Measurements from ENCODE around the gene SARS1.
A peak's percentile ranks its signal among the peaks of the same experiment; 100 is the strongest.

SARS1 gene

GRCh38 chr1:109261578-109261977, 47.9 kb downstream of the SARS1 start:
- H3K27me3 Mint-ChIP-seq (ENCODE audit: low read depth): no peaks in the 10 kb centered on the region
- no peaks in the 10 kb centered on the region for H3K9me3 Mint-ChIP-seq
- H3K27ac Mint-ChIP-seq: no peak overlapping the region
- H3K36me3 Mint-ChIP-seq (ENCODE audit: low read depth): no peaks in the 10 kb centered on the region
- H3K4me1 Mint-ChIP-seq (ENCODE audit: low read depth): peaks cover 2% of the 10 kb centered on the region
- H3K4me3 Mint-ChIP-seq: no peak overlapping the region
- DNase-seq (ENCODE audit: low spot score): no peak

DNA sequence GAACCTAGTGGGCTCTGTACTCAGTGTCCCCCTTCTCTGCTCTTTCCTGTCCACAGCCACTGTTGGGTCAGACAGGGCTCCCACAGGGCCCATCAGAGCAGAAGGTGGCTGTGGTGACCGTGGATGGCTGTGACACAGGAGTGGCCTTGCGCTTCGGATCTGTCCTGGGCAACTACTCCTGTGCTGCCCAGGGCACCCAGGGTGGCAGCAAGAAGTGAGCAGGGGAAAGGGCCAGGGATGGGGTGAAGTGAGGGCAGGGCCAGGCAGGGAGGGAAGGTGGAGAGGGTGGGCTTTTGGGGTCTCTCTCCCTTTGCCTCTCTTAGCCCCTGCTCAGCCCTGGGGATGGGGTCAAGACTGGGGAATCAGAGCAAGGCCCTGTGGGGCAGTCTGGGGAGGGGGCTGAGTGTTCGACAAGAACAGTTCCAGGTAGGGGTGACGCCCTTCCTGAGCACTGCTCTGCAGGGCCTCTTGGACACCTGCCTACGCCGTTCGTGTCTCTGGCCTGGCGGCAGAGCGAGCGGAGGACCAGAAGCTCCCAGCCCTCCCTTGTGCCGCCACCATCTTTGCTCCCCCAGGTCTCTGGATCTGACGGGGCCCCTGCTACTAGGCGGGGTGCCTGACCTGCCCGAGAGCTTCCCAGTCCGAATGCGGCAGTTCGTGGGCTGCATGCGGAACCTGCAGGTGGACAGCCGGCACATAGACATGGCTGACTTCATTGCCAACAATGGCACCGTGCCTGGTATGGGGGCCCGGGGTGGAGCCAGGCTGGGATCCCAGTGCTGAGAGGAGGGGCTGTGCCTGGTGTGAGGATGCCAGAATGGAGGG, 48.7 kb downstream of the SARS1 start:
- Mint-ChIP-seq H3K9me3 (no peaks in the 10 kb centered on the region), H3K4me3 (no peak overlapping the region), H3K36me3 (ENCODE audit: low read depth) (no peaks in the 10 kb centered on the region), H3K27me3 (ENCODE audit: low read depth) (no peaks in the 10 kb centered on the region), H3K4me1 (ENCODE audit: low read depth) (peaks cover 2% of the 10 kb centered on the region), H3K27ac (no peak overlapping the region)
- DNase-seq (ENCODE audit: low spot score): no peak

DNA sequence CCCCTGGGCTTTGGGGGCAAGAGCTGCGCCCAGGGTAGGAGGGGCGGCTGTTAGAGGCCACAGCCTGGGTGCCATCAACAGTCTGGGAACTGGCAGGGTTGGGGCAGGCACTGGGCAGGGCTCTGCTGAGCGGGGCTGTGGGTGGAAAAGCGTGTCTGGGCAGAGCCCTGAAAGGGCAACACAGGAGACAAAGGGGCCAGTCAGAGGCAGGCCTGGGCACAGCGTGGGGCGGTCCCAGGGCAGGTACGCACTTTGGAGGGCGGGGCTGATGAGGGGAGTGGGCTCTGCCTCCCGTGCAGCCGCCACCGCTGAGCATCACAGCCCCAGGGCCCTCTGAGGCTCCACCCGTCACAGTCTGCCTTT, 49.5 kb downstream of the SARS1 start:
- DNase-seq (ENCODE audit: low spot score): no peak
- no peaks in the 10 kb centered on the region for H3K27me3 Mint-ChIP-seq (ENCODE audit: low read depth)
- no peaks in the 10 kb centered on the region for H3K9me3 Mint-ChIP-seq
- no peak overlapping the region for H3K4me3 Mint-ChIP-seq
- peaks cover 2% of the 10 kb centered on the region for H3K4me1 Mint-ChIP-seq (ENCODE audit: low read depth)
- H3K27ac Mint-ChIP-seq: no peak overlapping the region
- H3K36me3 Mint-ChIP-seq (ENCODE audit: low read depth): no peaks in the 10 kb centered on the region

- H3K9me3 Mint-ChIP-seq: no peaks in the 10 kb centered on the region
- peak; percentile 74 for DNase-seq (ENCODE audit: low spot score)
- H3K4me1 Mint-ChIP-seq (ENCODE audit: low read depth): peaks cover 2% of the 10 kb centered on the region
- peak overlapping the region; percentile 21 for H3K27ac Mint-ChIP-seq
- no peaks in the 10 kb centered on the region for H3K27me3 Mint-ChIP-seq (ENCODE audit: low read depth)
- H3K4me3 Mint-ChIP-seq: no peak overlapping the region
- H3K36me3 Mint-ChIP-seq (ENCODE audit: low read depth): no peaks in the 10 kb centered on the region
Observed at GRCh38 chr1:109263597-109264378, 50.1 kb downstream of the SARS1 start.

- no peaks in the 10 kb centered on the region for H3K36me3 Mint-ChIP-seq (ENCODE audit: low read depth)
Observed at GRCh38 chr1:109264379-109264755, 50.6 kb downstream of the SARS1 start.

DNA sequence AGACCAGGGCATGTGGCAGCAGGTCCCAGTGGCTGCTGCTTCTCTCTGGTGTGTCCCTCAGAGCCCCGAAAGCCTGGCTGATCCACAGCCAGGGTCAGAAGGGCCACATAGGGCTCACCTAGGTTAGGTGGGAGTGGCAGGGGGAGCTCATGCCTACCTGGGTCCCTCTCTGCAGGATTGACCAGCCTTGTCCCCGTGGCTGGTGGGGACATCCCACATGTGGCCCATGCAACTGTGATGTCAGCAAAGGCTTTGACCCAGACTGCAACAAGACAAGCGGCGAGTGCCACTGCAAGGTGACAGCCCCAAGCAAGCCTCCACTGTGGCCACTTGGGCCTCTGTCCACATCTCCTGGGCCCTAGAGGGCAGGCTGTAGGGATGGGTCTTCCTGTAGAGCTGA, 51.3 kb downstream of the SARS1 start:
- Mint-ChIP-seq H3K4me3 (no peak overlapping the region), H3K9me3 (no peaks in the 10 kb centered on the region), H3K4me1 (ENCODE audit: low read depth) (peaks cover 2% of the 10 kb centered on the region), H3K36me3 (ENCODE audit: low read depth) (no peaks in the 10 kb centered on the region), H3K27ac (no peak overlapping the region), H3K27me3 (ENCODE audit: low read depth) (no peaks in the 10 kb centered on the region)
- no peak for DNase-seq (ENCODE audit: low spot score)

More at GRCh38 chr1:109264379-109264755, 50.6 kb downstream of the SARS1 start:
- no peak overlapping the region for H3K4me3 Mint-ChIP-seq
- peaks cover 2% of the 10 kb centered on the region for H3K4me1 Mint-ChIP-seq (ENCODE audit: low read depth)
- no peaks in the 10 kb centered on the region for H3K27me3 Mint-ChIP-seq (ENCODE audit: low read depth)
- H3K9me3 Mint-ChIP-seq: no peaks in the 10 kb centered on the region
- DNase-seq (ENCODE audit: low spot score): no peak
- H3K27ac Mint-ChIP-seq: no peak overlapping the region

GRCh38 chr1:109265741-109266330, 52.1 kb downstream of the SARS1 start:
- no peaks in the 10 kb centered on the region for H3K9me3 Mint-ChIP-seq
- no peaks in the 10 kb centered on the region for H3K36me3 Mint-ChIP-seq (ENCODE audit: low read depth)
- peaks cover 2% of the 10 kb centered on the region for H3K4me1 Mint-ChIP-seq (ENCODE audit: low read depth)
- H3K27me3 Mint-ChIP-seq (ENCODE audit: low read depth): no peaks in the 10 kb centered on the region
- H3K4me3 Mint-ChIP-seq: no peak overlapping the region
- no peak overlapping the region for H3K27ac Mint-ChIP-seq
- no peak for DNase-seq (ENCODE audit: low spot score)

DNA sequence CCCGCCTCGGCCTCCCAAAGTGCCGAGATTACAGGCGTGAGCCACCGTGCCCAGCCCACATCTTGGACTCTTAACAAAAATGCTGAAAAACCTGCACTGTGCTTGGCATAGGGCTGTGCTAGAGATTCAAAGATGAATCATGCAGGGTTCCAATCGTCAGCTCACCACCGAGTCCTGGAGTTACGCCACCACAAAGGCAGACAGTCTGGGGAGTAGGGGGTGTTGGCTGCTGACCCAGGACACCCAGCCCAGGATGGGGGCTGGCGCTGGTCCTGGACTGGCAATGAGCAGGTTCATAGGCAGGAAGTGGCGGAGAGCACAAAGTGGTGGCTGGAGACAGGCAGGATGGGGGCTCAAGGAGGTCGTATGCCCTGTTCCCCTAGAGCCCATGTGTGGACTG, 53.2 kb downstream of the SARS1 start:
- Mint-ChIP-seq H3K27ac (no peak overlapping the region), H3K9me3 (no peaks in the 10 kb centered on the region), H3K36me3 (ENCODE audit: low read depth) (no peaks in the 10 kb centered on the region), H3K4me3 (no peak overlapping the region), H3K27me3 (ENCODE audit: low read depth) (no peaks in the 10 kb centered on the region), H3K4me1 (ENCODE audit: low read depth) (peaks cover 2% of the 10 kb centered on the region)
- DNase-seq (ENCODE audit: low spot score): no peak

GRCh38 chr1:109267743-109268300, 54.1 kb downstream of the SARS1 start:
- Mint-ChIP-seq H3K9me3 (no peaks in the 10 kb centered on the region), H3K36me3 (ENCODE audit: low read depth) (no peaks in the 10 kb centered on the region), H3K27me3 (ENCODE audit: low read depth) (no peaks in the 10 kb centered on the region), H3K27ac (no peak overlapping the region), H3K4me1 (ENCODE audit: low read depth) (peaks cover 2% of the 10 kb centered on the region), H3K4me3 (no peak overlapping the region)
- no peak for DNase-seq (ENCODE audit: low spot score)

DNA sequence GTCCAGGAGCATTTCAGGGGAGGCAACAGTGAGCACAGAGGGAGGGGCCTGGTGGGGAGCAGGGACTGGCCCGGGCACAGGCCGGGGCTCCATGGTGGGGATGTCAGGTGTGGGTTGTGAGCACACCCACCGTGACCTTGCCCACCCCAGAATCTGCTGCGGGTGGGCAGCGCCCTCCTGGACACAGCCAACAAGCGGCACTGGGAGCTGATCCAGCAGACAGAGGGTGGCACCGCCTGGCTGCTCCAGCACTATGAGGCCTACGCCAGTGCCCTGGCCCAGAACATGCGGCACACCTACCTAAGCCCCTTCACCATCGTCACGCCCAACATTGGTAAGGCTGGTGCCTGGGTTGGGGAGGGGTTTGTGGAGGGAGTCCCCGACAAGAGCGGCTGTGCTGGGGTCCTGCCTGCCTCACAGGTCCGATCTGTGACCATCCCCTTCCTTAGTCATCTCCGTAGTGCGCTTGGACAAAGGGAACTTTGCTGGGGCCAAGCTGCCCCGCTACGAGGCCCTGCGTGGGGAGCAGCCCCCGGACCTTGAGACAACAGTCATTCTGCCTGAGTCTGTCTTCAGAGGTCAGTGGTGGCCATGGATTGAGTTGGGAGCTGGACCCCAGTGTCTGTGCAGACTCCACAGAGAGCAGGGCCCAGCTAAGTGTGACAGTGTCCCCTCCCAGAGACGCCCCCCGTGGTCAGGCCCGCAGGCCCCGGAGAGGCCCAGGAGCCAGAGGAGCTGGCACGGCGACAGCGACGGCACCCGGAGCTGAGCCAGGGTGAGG, 54.9 kb downstream of the SARS1 start:
- DNase-seq (ENCODE audit: low spot score): no peak
- H3K9me3 Mint-ChIP-seq: no peaks in the 10 kb centered on the region
- H3K27ac Mint-ChIP-seq: no peak overlapping the region
- no peaks in the 10 kb centered on the region for H3K27me3 Mint-ChIP-seq (ENCODE audit: low read depth)
- no peaks in the 10 kb centered on the region for H3K36me3 Mint-ChIP-seq (ENCODE audit: low read depth)
- no peak overlapping the region for H3K4me3 Mint-ChIP-seq
- H3K4me1 Mint-ChIP-seq (ENCODE audit: low read depth): no peaks in the 10 kb centered on the region

- Mint-ChIP-seq H3K27me3 (ENCODE audit: low read depth) (no peaks in the 10 kb centered on the region), H3K4me3 (no peak overlapping the region), H3K4me1 (ENCODE audit: low read depth) (no peaks in the 10 kb centered on the region), H3K9me3 (no peaks in the 10 kb centered on the region), H3K36me3 (ENCODE audit: low read depth) (no peaks in the 10 kb centered on the region), H3K27ac (no peak overlapping the region)
- DNase-seq (ENCODE audit: low spot score): no peak
Observed at GRCh38 chr1:109269212-109269980, 55.7 kb downstream of the SARS1 start.

DNA sequence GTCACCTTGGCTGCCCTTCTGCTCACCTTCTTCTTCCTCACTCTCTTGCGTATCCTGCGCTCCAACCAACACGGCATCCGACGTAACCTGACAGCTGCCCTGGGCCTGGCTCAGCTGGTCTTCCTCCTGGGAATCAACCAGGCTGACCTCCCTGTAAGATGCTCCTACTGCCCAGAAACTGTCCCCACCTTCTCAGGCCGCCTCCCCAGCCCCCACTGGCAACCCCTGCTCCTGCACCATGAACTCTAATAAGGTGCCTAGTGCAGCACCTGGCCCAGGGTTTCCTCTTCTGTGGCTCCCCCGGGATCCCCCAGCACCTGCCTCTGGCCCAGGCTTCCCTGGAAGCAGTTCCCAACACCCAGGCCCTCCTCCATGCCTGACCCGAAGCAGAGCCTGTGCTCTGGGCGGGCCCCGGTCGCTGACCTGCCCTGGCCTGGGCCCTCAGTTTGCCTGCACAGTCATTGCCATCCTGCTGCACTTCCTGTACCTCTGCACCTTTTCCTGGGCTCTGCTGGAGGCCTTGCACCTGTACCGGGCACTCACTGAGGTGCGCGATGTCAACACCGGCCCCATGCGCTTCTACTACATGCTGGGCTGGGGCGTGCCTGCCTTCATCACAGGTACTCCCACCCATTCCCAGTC, 56.4 kb downstream of the SARS1 start:
- no peak for DNase-seq (ENCODE audit: low spot score)
- Mint-ChIP-seq H3K27ac (no peak overlapping the region), H3K4me3 (no peak overlapping the region), H3K27me3 (ENCODE audit: low read depth) (no peaks in the 10 kb centered on the region), H3K9me3 (no peaks in the 10 kb centered on the region), H3K4me1 (ENCODE audit: low read depth) (no peaks in the 10 kb centered on the region), H3K36me3 (ENCODE audit: low read depth) (no peaks in the 10 kb centered on the region)
